NCI-H446 (cell line): Measurements from ENCODE around the gene G2E3.
"Not testable (repeated sequence)": the region's sequence is repeated elsewhere in the genome, so short reads cannot be mapped to it uniquely, and the experiment has no call there.

Source experiments
- DNase-seq, 2 experiments: peaks; one replicate each; lab custom pipeline; 2025; lab: John Stamatoyannopoulos, UW

Gene G2E3, protein sequence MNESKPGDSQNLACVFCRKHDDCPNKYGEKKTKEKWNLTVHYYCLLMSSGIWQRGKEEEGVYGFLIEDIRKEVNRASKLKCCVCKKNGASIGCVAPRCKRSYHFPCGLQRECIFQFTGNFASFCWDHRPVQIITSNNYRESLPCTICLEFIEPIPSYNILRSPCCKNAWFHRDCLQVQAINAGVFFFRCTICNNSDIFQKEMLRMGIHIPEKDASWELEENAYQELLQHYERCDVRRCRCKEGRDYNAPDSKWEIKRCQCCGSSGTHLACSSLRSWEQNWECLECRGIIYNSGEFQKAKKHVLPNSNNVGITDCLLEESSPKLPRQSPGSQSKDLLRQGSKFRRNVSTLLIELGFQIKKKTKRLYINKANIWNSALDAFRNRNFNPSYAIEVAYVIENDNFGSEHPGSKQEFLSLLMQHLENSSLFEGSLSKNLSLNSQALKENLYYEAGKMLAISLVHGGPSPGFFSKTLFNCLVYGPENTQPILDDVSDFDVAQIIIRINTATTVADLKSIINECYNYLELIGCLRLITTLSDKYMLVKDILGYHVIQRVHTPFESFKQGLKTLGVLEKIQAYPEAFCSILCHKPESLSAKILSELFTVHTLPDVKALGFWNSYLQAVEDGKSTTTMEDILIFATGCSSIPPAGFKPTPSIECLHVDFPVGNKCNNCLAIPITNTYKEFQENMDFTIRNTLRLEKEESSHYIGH

DNA sequence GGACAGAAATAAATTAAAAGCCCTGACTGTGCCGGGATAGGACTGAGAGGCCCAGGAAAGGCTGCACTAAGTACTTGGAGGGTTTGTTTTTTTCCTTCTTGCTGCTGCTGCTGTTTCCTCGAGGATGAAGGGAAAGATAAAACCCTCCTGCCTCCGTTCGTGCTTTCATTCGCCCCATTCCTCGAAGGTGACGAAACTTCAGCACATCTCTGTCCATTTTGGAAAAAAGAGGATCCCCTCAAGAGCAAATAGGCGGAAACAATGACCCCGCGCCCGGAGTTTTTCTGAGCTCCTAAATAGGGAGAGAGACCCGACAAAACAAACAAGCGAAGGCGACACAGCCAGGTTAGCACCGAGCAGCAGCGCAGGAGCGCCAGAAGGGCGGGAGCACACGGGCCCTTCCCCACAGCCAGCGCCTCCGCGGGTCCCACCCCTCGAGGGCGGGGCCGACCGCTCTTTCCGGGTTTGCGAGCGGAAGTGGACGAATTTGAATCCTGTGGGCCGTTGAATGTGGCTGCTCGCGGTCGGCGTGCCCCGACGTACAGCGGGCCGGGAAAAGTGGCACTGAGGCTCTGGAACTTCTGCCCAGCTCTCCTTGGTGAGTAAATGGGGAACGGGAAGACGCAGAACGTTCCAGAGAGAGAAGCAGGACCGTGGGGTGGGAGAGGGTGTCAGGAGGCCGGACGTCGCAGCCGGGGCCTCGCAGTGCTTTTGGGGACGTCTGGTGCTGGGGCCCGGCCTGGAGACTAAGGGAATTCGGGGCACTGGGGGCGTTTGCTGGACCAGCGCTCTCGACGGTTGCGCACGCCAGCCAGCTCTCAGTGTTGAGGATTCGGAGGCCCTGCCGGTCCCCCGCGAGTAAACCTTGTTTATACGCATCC lies at the start of gene G2E3:
Gene G2E3 (plus strand): TSS at position 484 of the 881 bp plus-strand sequence. CDS start 21,922 bp downstream, outside the sequence.
- DNase-seq, result peak; percentile 74 to 93

DNA sequence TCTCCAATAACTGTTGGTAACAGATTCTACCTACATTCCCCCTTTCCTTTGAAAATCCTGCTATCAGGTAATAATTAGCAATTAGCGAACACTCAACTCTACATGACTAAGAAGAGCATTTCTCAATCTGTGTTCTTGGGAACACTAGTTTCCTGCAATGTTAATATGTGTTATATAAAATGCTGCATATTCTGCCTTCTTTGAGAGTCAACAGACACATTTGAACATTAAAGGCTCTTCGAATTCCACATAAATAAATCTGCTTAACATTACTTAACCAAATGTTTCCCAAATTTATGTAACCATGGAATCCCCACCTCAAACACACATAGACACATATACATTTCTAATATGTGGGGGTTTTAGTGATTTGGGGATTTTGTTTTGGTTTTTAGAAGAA lies 41.2 kb upstream of the G2E3 start:
- DNase-seq, result no peak

DNA sequence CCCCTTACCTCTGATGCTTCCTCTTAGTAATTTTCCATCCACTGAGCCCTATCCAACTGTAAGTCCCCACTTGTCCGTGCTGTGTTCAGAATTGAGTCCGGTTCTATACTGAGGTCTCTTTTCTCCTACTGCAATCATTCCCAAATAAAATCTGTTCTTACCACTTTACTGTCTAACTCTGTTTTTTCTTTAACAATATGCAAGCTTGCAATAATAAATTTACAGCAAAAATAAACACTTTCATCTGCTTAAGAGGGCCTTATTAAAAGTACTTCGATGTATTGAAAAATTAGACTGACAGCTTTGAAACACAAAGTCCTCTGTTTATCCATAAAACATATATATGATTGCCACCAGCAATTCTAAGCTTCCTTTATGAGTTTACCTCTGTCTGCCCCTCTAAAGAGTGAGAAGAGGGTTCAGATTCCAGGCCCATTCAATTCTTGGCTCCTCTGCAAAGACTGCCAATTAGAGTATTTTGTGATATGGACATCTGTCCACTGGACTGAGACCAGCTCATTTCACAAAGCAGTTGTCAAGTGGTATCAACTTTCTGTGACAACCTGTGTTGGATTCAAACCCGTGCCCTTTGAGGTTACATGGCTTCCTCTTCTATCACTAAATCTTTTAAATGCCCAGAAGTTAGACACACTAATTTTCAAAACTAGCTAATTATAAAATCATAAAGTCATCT lies 39.9 kb upstream of the G2E3 start:
- DNase-seq, result peak; percentile 60 to 92

DNA sequence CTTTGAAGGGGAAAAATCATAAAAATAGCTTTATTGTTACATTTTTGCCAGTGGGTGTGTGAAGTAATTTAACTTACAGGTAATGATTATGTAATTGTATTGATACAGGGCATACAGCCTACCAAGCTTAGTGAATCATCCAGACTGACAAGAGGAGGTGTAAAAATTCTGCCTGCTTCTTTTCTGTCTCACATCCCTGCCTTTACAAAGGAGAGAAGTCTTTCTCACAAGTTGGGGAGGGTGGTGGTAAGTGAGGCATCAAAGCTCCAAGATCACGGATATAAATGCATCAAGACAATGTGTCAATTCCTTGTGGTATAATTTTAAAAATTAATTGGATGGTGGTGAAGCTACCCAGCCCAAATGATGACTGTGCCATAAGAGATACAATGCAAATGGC lies 39.0 kb upstream of the G2E3 start:
- peak in 1 of 2 experiments; percentile 5 for DNase-seq

DNA sequence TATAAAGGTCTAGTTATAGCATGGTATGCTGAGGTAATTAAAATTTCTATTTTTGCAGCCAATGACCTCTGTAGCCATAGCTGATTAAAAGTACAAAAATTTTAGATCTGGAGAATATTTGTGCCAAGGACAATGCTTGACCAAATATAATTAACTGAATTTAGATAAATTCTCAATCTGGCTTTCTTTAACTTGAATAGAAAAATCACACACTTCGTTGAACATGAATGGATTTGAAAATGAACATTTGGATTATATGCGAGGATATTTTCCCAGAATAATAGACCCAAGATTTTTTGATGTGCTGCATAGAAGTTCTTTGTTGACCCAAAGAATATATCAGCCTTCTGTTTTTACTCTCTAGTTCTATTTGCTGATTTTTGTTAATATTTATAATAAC lies 38.4 kb upstream of the G2E3 start:
- DNase-seq, result peak; percentile 20 to 64

DNA sequence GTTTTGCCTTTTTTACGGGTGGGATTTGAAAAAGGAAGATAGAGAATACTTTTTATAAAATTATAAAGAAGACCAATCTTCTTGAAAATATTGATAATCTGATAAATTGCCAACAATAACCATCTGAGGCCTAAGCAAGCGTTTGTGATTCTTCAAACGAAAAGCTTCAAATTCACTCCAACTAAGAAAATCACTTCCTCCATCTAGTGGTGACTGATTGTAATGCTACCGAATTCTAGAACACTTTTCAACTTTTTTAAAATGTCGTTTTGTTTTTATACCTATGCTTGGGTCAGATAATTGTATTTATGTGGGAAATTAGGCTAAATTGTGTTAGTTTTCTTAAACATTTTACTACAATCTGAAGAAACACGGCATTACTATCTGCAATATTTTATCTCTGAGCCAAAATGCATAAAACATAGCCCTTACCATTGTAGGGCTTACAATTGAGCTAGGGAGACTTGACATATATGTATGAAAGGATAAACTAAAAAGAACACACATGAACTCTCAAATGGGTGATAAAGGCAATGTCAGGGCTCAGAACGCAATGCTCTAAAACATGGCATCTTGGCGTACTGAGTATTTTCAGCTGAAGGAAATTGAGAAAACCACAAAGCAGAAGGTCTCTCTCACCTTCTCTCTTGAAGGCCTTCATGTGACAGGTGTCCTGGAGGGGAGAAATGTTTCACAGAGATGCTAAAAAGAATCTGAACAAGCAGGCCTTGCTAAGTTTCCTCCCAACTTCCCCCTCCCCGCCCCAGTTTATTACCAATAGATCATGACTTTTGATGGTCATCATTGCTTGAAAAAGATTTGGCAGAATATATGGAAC lies 36.8 kb upstream of the G2E3 start:
- DNase-seq, result peak; percentile 54 to 78

DNA sequence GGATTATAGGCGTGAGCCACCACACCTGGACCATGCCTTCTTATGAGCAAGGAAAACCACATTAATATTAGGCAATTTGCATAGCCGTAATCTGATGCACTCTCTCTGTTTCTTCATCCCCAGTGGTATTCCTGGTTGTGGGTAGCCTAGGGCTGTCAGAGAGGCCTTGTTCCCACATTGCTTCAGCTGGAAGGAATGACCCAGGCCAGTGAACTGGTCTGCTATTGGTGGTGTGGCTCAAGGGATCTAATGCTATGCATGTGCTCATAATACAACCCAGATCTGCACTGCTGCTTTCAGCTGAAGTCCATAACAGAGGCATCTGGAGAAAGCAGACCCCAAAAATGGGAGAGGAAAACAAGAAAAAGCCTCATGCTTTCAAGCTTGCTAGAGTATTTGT lies 33.1 kb upstream of the G2E3 start:
- no peak for DNase-seq

DNA sequence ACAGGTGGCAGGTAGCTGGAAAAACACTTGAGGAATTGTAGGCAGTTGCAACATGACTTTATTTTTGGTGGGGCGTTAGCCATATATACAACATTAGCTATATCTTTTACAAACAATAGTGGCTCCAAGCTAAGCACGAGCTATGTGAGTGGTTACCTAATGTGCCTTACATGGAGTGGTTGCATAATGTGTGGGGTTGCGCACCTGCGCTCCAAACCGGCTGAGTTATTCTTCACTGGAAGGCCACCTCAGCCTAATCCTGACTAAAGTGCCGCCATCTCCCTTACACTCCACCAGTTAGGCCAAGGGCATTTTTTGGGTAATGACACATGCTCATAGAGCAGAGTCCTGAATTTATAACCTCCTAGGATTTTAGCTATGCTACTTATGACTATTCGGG lies 31.8 kb upstream of the G2E3 start:
- DNase-seq, result no peak

DNA sequence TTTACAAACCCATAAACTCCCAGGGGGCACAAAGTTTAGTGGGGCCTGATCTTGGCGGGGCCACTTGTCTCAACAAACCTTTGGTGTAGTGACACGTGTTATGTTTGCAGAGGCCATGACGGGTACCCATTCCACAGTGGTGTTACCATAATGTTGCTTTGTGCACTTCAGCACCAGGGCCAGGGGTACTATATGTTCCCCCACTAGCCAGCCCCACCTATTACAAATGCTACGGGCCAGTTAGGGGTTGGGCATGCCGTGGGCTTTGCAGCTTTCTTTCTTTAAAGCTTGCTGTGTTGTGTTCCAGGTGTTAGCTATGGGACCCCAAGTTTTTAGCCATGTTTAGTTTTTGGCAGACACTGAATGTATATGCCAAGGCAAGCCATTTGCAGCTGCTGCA lies 30.8 kb upstream of the G2E3 start:
- no peak for DNase-seq

DNA sequence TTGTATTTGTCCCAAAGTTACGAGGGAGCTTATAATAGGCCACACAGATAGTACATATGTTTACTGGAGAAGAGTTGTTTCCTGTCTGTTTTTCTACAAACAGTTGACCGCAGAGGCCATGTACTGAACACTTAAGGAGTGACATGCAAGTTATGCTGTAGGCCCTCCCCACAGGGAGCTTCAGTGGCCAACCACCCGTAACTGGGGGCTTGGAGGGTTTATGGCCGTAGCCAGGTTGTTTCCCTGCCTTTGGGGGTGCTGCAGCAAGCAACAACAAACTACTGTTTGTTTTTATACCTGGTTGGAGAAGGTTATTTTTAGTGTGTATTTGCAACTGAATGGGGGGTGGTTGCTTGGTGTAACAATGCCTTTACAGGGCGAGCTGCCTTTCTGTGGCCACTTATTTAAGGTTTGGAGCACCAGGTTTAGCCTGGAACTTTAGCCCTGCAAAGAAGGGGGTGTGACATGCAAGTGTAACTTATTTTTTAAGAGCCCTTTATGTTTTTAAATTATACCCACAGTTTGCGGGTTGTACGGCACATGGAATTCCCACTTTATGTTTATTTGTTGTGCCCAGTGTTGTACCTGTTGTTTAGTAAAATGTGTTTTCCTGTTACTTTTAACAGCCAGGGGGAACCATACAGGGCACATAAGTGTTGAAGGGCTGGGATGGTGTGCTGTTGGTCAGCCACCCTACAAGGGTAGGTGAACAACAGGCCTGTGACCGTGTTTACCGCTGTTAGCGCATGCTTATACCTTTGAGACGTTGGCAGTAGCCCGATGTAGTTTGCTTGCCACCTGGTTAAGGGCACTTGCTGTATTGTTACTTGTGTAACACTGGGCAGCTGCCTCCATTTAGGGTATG lies 29.9 kb upstream of the G2E3 start:
- DNase-seq, result no peak

DNA sequence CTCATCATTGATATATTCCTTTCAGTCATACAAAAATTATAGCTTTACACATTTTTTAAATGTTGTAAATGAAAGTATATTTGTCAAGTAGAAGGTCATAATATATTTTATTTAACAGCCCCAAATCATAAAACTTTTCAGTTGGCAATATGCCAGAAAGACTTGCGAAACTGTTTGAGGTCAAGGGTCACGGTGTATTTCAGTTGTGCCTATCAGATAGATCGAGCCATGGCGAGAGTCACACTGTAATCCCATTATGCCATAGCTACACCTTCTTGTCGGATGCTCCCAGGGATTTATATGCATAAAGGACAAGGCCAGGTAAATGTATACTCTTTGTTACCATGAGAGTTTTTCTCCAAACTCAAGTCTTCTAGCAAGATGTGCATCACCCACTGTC lies 26.7 kb upstream of the G2E3 start:
- DNase-seq, result no peak

DNA sequence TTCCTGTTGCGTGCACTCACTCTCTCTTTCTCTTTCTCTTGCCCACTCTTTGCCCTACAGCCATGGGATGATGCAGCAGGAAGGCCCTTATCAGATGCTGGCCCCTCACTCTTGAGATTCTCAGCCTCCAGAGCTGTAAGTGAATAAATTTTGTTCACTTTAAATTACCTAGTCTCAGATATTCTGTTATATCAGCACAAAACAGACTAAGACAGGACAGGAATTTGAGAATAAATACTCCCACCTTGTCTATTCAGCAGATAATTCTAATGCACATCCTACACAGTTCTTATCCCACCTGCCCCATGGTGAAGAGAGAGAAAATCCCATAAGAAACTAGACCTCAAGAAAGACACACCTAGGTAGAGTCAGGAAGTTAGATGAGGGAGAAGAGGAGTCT lies 25.8 kb upstream of the G2E3 start:
- DNase-seq, result no peak

DNA sequence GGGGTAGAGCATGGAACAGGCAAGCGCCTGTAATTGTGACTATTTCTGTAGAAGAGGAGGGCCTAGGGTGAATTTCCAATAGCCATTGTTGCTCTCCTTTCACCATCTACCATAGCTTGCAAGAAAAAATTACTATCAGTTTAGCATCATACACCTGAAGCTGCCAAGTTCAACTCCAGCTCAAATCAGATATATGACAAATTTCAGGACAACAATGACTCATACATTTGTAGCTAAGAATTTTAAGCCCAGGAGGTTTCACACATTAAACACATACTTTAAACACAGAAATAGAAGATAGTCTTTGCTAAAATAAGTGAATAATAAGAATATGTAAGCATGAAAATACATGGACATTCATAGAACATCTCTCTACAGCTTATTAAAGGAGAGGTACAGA lies 17.6 kb upstream of the G2E3 start:
- no peak for DNase-seq

DNA sequence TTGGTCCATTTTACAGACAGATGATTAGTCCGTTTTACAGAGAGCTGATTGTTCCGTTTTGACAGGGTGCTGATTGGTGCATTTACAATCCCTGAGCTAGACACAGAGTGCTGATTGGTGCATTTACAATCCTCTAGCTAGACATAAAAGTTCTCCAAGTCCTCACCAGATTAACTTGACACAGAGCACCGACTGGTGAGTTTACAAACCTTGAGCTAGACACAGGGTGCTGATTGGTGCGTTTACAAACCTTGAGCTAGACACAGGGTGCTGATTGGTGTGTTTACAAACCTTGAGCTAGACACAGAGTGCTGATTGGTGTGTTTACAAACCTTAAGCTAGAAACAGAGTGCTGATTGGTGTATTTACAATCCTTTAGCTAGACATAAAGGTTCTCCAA lies 12.2 kb upstream of the G2E3 start:
- not testable (repeated sequence) for DNase-seq

DNA sequence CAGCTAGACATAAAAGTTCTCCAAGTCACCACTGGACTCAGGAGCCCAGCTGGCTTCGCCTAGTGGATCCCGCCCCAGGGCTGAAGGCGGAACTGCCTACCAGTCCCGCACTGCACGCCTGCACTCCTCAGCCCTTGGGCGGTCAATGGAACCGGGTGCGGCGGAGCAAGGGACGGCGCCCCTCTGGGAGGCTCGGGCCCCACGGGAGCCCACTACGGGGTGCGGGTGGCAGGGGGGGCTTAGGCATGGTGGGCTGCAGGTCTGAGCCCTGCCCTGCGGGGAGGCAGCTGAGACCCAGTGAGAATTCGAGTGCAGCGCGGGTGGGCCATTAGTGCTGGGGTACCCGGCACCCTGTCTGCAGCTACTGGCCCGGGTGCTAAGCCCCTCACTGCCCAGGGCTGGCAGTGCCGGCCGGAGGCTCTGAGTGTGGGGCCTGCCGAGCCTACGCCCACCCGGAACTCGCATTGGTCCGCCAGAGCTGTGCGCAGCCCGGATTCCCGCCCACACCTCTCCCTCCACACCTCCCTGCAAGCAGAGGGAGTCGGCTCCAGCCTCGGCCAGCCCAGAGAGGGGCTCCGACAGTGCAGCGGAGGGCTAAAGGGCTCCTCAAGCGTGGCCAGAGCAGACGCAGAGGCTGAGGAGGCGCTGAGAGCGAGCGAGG lies 11.4 kb upstream of the G2E3 start:
- DNase-seq, result no peak

DNA sequence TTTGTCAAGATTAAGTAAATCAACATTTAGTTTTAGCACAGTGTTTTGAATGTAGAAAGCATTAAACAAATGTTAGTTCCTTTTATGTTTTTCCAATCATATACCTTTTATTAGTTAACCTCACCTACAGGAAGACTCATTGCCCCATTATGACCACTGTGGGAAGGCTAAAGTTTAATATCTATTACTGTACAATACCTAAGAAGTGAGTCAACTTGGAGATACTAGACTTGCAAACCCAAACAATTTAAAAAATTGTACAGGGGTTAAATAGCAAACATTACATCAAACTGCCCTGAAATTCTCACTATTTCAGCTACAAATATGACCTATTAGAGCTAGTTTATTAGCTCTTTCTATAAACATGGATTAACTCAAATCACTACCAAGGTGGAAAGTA lies 8.6 kb upstream of the G2E3 start:
- no peak for DNase-seq

DNA sequence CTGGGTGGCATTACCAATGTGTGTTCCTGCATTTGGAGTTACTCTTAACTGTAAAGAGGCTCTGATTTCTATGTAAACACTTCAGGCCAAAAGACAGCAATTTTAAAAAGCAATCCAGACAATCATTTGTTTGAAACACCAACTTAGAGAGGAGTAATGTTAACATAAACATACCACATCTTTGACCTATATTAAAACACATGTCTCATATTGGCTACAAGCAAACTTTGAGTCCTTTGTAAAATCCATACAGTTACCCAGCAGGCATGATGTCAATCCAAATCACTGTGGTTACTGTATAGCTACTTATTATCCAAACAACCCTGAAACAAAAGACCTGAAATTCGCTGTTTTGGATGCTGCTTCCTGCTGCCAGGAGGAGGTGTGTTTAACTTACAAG lies 7.5 kb upstream of the G2E3 start:
- no peak for DNase-seq

DNA sequence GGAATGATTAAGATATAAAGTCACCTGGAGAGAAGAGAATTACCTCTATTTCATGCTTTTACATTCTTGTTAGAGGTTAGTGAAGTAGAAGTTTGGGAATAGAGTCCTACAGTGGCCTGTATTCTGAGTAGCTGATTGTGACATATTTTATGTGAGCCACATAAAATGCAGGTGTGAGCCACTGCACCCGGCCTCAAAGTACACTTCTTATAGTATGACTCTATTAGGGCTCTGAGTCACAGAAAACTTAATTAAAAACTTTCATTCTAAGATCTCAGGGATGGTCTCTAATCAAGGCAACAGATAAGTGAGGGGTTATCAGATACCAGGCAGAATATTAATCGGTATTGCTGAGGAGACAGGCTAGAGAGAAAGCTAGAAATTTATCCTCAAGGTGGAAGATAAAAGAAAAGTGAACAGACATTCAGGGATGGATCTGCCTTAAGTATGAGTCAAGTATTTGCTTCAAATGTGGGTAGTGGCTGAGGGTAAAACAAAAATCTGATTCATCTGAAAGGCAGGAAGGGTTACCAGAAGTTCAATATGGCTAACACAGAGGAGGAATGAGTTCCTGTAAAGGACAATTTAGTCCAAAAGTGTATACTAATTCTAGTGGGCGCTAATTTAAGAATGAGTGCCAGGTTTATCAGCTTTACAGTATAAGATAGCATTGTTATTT lies 5.5 kb upstream of the G2E3 start:
- DNase-seq, result no peak

DNA sequence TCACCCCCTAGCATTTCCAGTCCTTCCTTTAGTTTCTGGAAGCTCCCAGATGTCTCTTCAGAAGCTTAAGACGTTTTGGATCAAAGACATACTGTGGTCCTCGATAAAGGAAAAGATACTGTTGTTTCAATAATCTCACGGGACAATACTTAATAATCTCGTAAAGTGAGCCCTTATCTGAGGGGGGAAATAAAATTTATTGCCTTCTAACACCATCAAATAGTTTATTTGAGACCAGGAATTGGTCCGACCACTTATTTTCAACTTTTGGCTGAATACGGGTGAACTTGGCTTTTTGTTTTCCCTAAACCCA lies 640 bp upstream of the G2E3 start:
- DNase-seq, result no peak
